ENCODE results near the gene ADGRA3.

Gene ADGRA3

GRCh38 chr4:22462688-22463087 lies 53.2 kb downstream of the ADGRA3 start:
- Histone ChIP-seq H3K9me2 (replicated peaks; ENCODE audit: insufficient read depth, low read length) (no peaks in the 10 kb centered on the region), H3K36me3 (replicated peaks; ENCODE audit: insufficient read depth, low read length) (no peaks in the 10 kb centered on the region), H3K79me2 (ENCODE audit: low read length) (no peaks in the 10 kb centered on the region), H3K4me3 (ENCODE audit: low read length) (no peak overlapping the region), H3K9me3 (replicated peaks; ENCODE audit: insufficient read depth, low read length) (no peaks in the 10 kb centered on the region), H3K4me1 (ENCODE audit: low read length) (no peaks in the 10 kb centered on the region), H3K27me3 (replicated peaks; ENCODE audit: insufficient read depth, low read length) (no peaks in the 10 kb centered on the region), H3K9ac (ENCODE audit: low read length) (no peak overlapping the region), H3F3A (ENCODE audit: insufficient read depth, low read length) (no peaks in the 10 kb centered on the region), H3K27ac (ENCODE audit: low read length) (no peak overlapping the region), H3K4me2 (ENCODE audit: low read depth, low read length) (no peak overlapping the region), H2AFZ (ENCODE audit: low read length) (no peak overlapping the region), H4K20me1 (ENCODE audit: insufficient read depth, low read length) (no peaks in the 10 kb centered on the region)
- DNase-seq, result no peak
- TF ChIP-seq EZH2 (optimal IDR thresholded peaks at IDR 0.05; ENCODE audit: low read depth, low read length), result no peak
- TF ChIP-seq EZH2phosphoT487 (IDR thresholded peaks at IDR 0.05; ENCODE audit: low read length), result no peak
- TF ChIP-seq CTCF (IDR thresholded peaks at IDR 0.05; ENCODE audit: low read length), result no peak

- H3K4me2 ChIP-seq (ENCODE audit: low read depth, low read length), result no peak overlapping the region
- H3K27ac ChIP-seq (ENCODE audit: low read length), result no peak overlapping the region
- no peaks in the 10 kb centered on the region for H3K79me2 ChIP-seq (ENCODE audit: low read length)
- no peak overlapping the region for H3K4me3 ChIP-seq (ENCODE audit: low read length)
- no peaks in the 10 kb centered on the region for H3F3A ChIP-seq (ENCODE audit: insufficient read depth, low read length)
- H3K36me3 ChIP-seq (replicated peaks; ENCODE audit: insufficient read depth, low read length), result no peaks in the 10 kb centered on the region
- no peaks in the 10 kb centered on the region for H3K9me3 ChIP-seq (replicated peaks; ENCODE audit: insufficient read depth, low read length)
- DNase-seq, result no peak
- no peaks in the 10 kb centered on the region for H4K20me1 ChIP-seq (ENCODE audit: insufficient read depth, low read length)
- no peaks in the 10 kb centered on the region for H3K27me3 ChIP-seq (replicated peaks; ENCODE audit: insufficient read depth, low read length)
- H3K4me1 ChIP-seq (ENCODE audit: low read length), result no peaks in the 10 kb centered on the region
- no peak overlapping the region for H3K9ac ChIP-seq (ENCODE audit: low read length)
- H3K9me2 ChIP-seq (replicated peaks; ENCODE audit: insufficient read depth, low read length), result no peaks in the 10 kb centered on the region
- no peak overlapping the region for H2AFZ ChIP-seq (ENCODE audit: low read length)
- TF ChIP-seq EZH2phosphoT487 (IDR thresholded peaks at IDR 0.05; ENCODE audit: low read length) (no peak), CTCF (IDR thresholded peaks at IDR 0.05; ENCODE audit: low read length) (no peak), EZH2 (optimal IDR thresholded peaks at IDR 0.05; ENCODE audit: low read depth, low read length) (no peak)
Measured at GRCh38 chr4:22460266-22460665, 55.6 kb downstream of the ADGRA3 start.

GRCh38 chr4:22458098-22458497 lies 57.8 kb downstream of the ADGRA3 start:
- Histone ChIP-seq H3K4me1 (ENCODE audit: low read length) (no peaks in the 10 kb centered on the region), H3K4me2 (ENCODE audit: low read depth, low read length) (no peak overlapping the region), H3K4me3 (ENCODE audit: low read length) (no peak overlapping the region), H3K27me3 (replicated peaks; ENCODE audit: insufficient read depth, low read length) (no peaks in the 10 kb centered on the region), H2AFZ (ENCODE audit: low read length) (no peak overlapping the region), H3K9ac (ENCODE audit: low read length) (no peak overlapping the region), H3F3A (ENCODE audit: insufficient read depth, low read length) (no peaks in the 10 kb centered on the region), H3K9me2 (replicated peaks; ENCODE audit: insufficient read depth, low read length) (no peaks in the 10 kb centered on the region), H3K27ac (ENCODE audit: low read length) (no peak overlapping the region), H3K36me3 (replicated peaks; ENCODE audit: insufficient read depth, low read length) (no peaks in the 10 kb centered on the region), H4K20me1 (ENCODE audit: insufficient read depth, low read length) (no peaks in the 10 kb centered on the region), H3K9me3 (replicated peaks; ENCODE audit: insufficient read depth, low read length) (no peaks in the 10 kb centered on the region), H3K79me2 (ENCODE audit: low read length) (no peaks in the 10 kb centered on the region)
- no peak for DNase-seq
- TF ChIP-seq CTCF (IDR thresholded peaks at IDR 0.05; ENCODE audit: low read length), result no peak
